GM06990 (cell line): ENCODE results near the gene HAS3.
"Not testable (repeated sequence)": the region's sequence is repeated elsewhere in the genome, so short reads cannot be mapped to it uniquely, and the experiment has no call there.

Experiments used
- DNase-seq: peaks from one replicate; pipeline ENCODE4 v3.0.0-alpha.2; 2011; ENCODE audit not compliant: insufficient read length; ENCODE audit errors: extremely low read depth
- H3K27me3 ChIP-seq: replicated peaks from 2 replicates; pipeline ENCODE4 v1.6.0; 2011; ENCODE audit warnings: low read length; ENCODE audit not compliant: control insufficient read depth, insufficient read depth
- H3K36me3 ChIP-seq: 2 replicates; pipeline ENCODE4 v1.5.1; 2011; ENCODE audit warnings: low read length; ENCODE audit not compliant: control insufficient read depth, insufficient read depth
- H3K4me3 ChIP-seq: replicated peaks from 2 replicates; pipeline ENCODE4 v1.5.1; 2011; ENCODE audit warnings: low read depth, mild to moderate bottlenecking, control low read depth, low read length
- TF ChIP-seq, protein P1 (sequence below): IDR thresholded peaks from 2 replicates; pipeline ENCODE4 v1.5.1; 2011; ENCODE audit warnings: low read length, control low read depth, mild to moderate bottlenecking, inconsistent platforms; ENCODE audit not compliant: insufficient read depth, poor library complexity, severe bottlenecking

Gene HAS3, protein sequence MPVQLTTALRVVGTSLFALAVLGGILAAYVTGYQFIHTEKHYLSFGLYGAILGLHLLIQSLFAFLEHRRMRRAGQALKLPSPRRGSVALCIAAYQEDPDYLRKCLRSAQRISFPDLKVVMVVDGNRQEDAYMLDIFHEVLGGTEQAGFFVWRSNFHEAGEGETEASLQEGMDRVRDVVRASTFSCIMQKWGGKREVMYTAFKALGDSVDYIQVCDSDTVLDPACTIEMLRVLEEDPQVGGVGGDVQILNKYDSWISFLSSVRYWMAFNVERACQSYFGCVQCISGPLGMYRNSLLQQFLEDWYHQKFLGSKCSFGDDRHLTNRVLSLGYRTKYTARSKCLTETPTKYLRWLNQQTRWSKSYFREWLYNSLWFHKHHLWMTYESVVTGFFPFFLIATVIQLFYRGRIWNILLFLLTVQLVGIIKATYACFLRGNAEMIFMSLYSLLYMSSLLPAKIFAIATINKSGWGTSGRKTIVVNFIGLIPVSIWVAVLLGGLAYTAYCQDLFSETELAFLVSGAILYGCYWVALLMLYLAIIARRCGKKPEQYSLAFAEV

DNA sequence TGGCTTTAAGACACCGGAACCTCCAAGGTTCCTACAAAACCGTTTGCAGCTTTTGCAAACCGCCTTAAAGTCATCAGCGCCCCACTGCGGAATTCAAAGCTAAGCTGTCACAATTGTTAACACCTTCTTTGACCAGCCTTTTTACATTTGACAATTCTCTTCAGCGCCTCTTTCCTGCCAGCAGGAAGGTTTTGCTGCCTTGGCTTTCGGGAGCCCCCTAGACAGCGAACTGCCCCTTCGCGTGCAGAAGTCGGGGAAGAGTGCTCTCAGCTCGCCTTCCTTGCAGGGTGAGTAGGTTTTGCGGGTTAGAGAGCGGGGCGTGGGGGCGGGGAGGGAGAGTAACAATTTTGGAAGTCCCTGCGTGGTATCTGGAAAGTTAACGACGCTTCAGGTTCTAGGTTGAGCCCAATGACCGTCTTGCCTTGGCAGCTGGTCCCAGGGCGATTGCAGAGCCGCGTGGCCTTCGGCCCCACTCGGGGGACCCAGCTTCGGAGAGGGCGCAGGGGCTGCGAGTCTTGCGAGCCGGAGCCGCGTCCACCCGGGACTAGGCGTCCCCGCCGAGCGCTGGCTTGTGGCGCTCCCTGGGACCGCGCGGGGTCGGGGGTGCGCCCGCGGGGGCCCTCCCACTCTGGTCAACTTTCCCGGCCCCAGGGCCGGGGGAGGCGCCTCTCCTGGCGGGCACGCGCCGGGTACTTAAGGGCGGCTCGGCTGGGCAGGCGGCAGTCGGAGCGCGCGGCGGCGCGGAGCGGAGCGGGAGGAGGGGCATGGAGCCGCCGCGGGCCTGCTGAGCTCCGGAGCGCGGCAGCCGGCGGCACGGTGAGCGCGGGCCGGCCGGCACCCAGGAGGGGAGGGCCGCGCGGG, at the start of gene HAS3:
TSS of gene HAS3 (plus strand) at position 153 of the 861 bp plus-strand sequence. CDS start 3,743 bp downstream, outside the sequence.
- H3K36me3 ChIP-seq, result peaks cover 4% of the 10 kb centered on the region; the same call in 1 of the 2 replicates
- H3K4me3 ChIP-seq, result peak within 1 kb of the TSS; percentile 60
- H3K27me3 ChIP-seq, result no peaks in the 10 kb centered on the region
- TF ChIP-seq, protein P1, sequence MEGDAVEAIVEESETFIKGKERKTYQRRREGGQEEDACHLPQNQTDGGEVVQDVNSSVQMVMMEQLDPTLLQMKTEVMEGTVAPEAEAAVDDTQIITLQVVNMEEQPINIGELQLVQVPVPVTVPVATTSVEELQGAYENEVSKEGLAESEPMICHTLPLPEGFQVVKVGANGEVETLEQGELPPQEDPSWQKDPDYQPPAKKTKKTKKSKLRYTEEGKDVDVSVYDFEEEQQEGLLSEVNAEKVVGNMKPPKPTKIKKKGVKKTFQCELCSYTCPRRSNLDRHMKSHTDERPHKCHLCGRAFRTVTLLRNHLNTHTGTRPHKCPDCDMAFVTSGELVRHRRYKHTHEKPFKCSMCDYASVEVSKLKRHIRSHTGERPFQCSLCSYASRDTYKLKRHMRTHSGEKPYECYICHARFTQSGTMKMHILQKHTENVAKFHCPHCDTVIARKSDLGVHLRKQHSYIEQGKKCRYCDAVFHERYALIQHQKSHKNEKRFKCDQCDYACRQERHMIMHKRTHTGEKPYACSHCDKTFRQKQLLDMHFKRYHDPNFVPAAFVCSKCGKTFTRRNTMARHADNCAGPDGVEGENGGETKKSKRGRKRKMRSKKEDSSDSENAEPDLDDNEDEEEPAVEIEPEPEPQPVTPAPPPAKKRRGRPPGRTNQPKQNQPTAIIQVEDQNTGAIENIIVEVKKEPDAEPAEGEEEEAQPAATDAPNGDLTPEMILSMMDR, result peak; percentile 37
- peak; percentile 50 for DNase-seq

DNA sequence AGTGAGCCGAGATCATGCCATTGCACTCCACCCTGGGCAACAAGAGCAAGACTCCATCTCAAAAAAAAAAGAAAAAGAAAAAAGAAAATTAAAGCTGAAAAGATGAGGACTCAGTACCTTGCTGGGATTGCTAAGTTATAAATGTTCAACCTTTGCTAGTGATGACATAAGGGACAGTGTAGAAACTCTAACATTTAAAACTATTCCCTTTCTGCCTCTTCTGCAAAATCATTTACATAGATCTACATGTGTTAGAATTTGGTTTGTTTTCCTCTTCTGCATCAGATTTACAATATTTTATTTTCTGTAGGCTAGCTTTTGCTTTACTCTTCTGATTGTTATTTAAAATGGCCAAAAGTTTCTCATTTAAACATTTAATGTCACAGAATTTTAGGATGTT, 49.5 kb upstream of the HAS3 start:
- DNase-seq, result no peak
- H3K4me3 ChIP-seq, result no peak overlapping the region
- TF ChIP-seq, protein P1, result no peak
- no peaks in the 10 kb centered on the region; the same call in 1 of the 2 replicates for H3K36me3 ChIP-seq
- H3K27me3 ChIP-seq, result no peaks in the 10 kb centered on the region

DNA sequence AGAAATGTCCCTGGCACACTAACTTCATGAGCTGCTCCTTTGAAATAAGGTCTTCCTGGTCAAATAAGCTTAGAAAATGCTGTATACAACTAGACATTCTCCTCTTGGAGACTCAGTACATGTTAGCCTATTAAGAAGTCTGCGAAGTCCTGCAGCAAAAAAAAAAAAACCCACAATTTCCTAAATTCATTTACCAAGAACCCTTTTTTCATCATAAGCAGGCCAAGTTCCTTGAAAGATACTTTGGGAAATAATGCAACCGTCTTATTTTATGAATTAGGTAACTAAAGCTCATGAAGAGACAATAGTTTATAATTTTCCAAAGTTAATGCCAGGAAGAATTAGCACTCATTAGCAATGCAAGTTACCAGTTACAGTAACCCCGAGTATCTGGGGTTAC, 49.0 kb upstream of the HAS3 start:
- H3K27me3 ChIP-seq, result no peaks in the 10 kb centered on the region
- no peak for DNase-seq
- TF ChIP-seq, protein P1, result no peak
- H3K36me3 ChIP-seq, result no peaks in the 10 kb centered on the region; the same call in 1 of the 2 replicates
- H3K4me3 ChIP-seq, result no peak overlapping the region

DNA sequence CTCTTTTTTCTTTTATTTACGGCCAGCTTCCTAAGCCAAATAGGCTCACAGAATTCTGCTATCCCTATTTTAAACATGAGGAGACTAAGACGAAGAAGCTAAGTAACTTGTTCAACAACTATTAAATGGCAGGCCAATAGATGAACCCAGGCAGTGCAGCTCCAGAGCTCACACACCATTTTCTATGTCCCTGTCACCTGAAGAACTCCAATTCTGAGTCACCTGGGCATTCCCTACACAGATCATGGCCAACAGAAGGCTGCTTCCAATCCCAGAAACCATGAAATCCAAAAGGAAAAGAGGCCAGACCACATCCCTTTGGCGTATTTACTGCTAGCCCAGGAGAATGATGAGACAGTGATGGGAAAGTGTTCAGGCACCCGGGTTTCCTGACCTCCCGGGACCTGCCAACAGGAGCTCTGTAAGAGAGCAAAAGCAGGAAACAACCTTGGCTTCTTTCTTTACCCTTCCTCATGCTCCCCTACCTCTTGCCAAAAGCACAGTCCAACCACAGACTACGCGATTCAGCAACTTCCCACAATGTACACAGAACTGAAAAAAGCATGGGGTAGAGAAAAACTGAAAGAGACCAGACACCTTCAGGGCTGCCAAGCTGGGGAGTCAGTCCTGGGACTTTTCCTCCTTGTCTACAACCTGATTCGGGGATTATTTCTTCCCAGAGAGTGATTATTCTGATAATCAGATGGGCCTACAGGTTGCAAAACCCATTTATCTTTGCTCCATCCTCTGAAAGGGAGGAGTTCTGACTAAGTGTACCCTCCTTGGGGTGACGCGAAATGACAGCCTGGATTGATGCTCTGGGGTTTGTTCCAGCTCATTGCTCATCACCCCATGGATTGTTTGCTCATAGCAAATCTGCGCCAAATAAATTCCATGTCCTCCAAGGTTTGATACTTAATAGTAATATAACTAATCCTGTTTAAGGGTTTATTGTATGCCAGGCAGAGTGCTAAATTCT, 47.8 kb upstream of the HAS3 start:
- TF ChIP-seq, protein P1, result no peak
- Histone ChIP-seq H3K27me3 (no peaks in the 10 kb centered on the region), H3K4me3 (no peak overlapping the region), H3K36me3 (no peaks in the 10 kb centered on the region)
- no peak for DNase-seq

DNA sequence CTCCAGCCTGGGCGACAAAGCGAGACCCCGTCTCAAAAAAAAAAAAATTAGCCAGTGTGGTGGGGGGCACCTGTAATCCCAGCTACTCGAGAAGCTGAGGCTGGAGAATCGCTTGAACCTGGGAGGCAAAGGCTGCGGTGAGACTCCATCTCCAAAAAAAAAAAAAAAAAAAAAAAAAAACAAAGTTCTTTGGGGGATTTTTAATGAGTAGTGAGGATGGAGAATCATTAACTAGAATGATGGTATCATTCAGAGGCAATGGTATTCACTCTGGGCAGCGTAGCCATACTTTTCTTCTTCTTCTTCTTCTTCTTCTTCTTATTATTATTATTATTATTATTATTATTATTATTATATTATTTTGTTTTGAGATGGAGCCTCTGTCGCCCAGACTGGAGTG, 42.0 kb upstream of the HAS3 start:
- H3K36me3 ChIP-seq, H3K27me3 ChIP-seq, H3K4me3 ChIP-seq, DNase-seq: not testable (repeated sequence)
